GM12872 (cell line): ENCODE measurements around the gene IQCK.

ENCODE experiments used
- CTCF ChIP-seq: IDR thresholded peaks from 3 replicates; pipeline ENCODE4 v1.5.1; 2011; ENCODE audit warnings: low read depth, mild to moderate bottlenecking, low read length, moderate library complexity; ENCODE audit not compliant: insufficient read depth

The IQCK gene

GRCh38 chr16:19745286-19746010, 27.4 kb downstream of the IQCK start:
- no peak for TF ChIP-seq CTCF

- TF ChIP-seq CTCF = no peak
Observed at GRCh38 chr16:19746561-19746960, 28.5 kb downstream of the IQCK start.

- TF ChIP-seq CTCF = no peak
Observed at GRCh38 chr16:19748389-19749168, 30.5 kb downstream of the IQCK start.

GRCh38 chr16:19749571-19750080, 31.6 kb downstream of the IQCK start:
- TF ChIP-seq CTCF = no peak

GRCh38 chr16:19751478-19752385, 33.7 kb downstream of the IQCK start:
- TF ChIP-seq CTCF = no peak

GRCh38 chr16:19753815-19754643, 36.0 kb downstream of the IQCK start:
- TF ChIP-seq CTCF = no peak
